ENCODE results near the gene PKNOX2.

PKNOX2 gene

DNA sequence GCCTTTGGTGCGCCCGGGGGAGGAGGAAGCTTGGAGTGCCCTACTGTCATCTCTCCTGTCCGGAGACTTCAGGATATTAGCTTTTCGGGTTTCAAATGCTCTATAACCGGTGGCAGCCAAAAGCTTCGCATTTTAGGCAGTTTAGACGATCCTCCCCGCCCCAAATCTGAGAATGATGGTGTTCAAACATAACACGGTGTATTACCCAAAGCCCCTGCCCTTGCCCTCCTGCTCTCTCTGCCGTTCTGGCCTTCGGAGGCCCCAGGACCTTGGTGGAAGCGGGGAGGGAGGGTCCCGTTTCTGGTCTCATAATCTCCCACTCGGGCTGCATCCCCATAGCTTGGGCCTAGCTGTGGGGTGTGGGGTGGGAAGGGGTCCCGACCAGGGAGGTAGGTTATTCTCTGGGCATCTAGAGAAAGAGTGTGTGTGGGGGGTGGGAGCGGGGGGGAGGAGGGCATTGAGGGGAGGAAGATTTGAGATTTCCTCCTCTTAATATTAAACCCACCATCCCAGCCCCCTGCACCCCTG, 2.3 kb downstream of the PKNOX2 start:
- peaks cover 64% of the 10 kb centered on the region for H3K4me1 ChIP-seq (ENCODE audit: control insufficient read depth, insufficient read depth, low read length)
- H3K36me3 ChIP-seq (ENCODE audit: control insufficient read depth, insufficient read depth, low read length): no peaks in the 10 kb centered on the region
- H3K9me3 ChIP-seq (ENCODE audit: control insufficient read depth, insufficient read depth, low read length): no peaks in the 10 kb centered on the region
- peak overlapping the region; percentile 76 for H3K4me3 ChIP-seq (ENCODE audit: low read depth, low read length)
- no peak overlapping the region for H3K9ac ChIP-seq (ENCODE audit: low read depth, low read length)
- peaks cover 63% of the 10 kb centered on the region for H3K27me3 ChIP-seq (ENCODE audit: control insufficient read depth, insufficient read depth, low read length)
- H3K27ac ChIP-seq (ENCODE audit: low read depth, low read length): no peak overlapping the region

DNA sequence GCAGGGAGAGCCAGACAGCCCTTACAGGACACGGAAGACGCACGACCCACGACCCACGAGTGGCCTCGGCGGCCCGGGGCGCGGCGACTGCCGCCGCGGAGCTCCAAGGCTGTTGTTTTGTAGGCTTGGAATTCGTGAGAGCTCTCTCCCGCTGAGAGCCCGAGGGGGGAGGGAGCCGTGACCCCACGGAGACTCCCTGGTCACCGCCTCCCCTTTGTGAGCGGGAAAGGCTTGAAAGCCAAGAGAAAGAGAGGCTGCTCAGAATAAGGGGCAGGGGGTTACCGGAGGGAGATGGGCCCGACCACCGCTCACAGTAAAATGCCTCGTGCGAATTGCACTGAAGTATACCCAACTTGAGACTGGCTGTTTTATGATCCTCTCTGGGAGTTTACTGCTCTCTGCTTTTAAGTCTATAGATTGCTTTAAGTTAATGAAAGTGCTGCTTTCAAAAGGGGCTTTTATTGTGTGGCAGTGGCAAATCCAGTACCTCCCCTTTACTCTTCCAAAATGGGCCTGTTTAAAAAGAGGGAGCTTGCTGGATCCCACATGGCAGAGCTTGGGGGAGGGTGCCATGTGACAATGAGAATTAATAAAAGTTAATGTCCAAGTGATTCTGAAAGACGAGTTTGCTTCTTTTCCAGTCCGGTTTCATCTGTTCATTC, 2.9 kb downstream of the PKNOX2 start:
- Histone ChIP-seq H3K9ac (ENCODE audit: low read depth, low read length) (no peak overlapping the region), H3K27me3 (ENCODE audit: control insufficient read depth, insufficient read depth, low read length) (peaks cover 68% of the 10 kb centered on the region), H3K27ac (ENCODE audit: low read depth, low read length) (no peak overlapping the region), H3K9me3 (ENCODE audit: control insufficient read depth, insufficient read depth, low read length) (no peaks in the 10 kb centered on the region), H3K4me3 (ENCODE audit: low read depth, low read length) (peak overlapping the region; percentile 76), H3K36me3 (ENCODE audit: control insufficient read depth, insufficient read depth, low read length) (no peaks in the 10 kb centered on the region), H3K4me1 (ENCODE audit: control insufficient read depth, insufficient read depth, low read length) (peaks cover 59% of the 10 kb centered on the region)

DNA sequence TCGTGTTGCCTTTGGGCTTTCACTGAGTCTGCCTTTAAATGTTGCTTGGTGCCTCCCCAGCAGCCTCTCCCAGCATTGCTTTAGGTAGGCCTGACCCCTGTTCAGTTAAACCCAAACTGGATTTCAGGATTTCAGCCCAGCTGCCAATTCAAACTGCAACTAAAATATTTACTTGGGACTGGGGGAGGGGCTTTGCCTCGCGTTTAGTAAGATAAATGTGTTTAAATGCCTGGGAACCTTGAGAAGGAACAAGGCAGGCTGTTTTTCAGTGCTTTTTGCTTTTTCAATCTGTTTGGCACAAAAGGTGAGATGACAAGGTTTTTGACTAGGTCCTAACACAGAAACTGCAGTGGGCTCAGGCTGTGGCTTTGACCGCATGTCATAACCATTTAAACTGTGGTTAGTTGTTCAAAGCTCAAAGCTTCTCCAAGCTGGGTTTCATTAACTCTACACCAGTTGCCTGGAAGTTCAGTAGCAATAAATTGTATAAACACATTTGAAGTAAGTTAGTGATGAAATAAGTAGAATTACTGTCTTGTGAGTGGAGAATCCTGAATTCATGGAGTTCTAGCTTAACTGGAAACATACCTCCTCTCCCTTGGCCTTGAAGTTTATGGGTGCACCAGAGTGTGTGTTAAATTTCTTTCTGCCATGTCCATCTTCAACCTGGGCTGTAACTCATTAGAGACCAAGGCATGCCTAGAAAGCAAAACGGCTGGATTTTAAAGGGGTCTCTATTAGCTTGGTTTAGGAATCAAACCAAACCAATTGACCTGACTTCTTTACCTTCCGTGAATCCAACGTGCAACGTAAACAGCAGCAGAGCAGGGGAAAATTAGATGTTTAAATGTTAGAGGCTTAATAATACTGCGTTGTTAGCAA, 3.6 kb downstream of the PKNOX2 start:
- peaks cover 74% of the 10 kb centered on the region for H3K27me3 ChIP-seq (ENCODE audit: control insufficient read depth, insufficient read depth, low read length)
- no peaks in the 10 kb centered on the region for H3K9me3 ChIP-seq (ENCODE audit: control insufficient read depth, insufficient read depth, low read length)
- H3K4me3 ChIP-seq (ENCODE audit: low read depth, low read length): peak overlapping the region; percentile 76; the same call in 1 of the 2 replicates
- H3K4me1 ChIP-seq (ENCODE audit: control insufficient read depth, insufficient read depth, low read length): peaks cover 52% of the 10 kb centered on the region
- no peak overlapping the region for H3K9ac ChIP-seq (ENCODE audit: low read depth, low read length)
- H3K36me3 ChIP-seq (ENCODE audit: control insufficient read depth, insufficient read depth, low read length): no peaks in the 10 kb centered on the region
- H3K27ac ChIP-seq (ENCODE audit: low read depth, low read length): peak overlapping the region; percentile 14

DNA sequence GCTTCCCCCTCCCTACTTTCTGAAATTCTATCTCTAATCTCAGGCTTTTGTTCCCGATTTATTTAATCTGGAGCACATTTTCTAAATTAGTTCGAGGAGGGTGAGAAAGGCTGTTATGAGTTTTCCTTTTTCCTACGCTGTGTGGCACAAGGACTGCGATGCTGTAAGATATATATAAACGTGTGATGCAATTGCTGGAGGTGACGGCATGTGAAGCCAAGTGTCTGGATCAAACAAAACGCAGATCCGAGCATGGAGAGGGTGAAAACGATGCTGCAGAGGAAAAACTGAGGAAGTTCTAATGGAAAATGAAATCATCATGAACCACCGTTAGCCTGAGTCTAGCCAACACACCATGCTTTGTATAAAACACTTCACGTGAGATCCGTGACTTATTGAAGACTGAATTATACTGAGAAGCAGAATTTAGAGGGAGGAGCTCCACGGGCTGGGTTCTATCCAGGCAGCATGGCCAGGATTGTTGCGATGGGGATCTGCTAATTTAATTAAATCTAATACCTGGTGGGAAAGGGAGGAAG, 4.4 kb downstream of the PKNOX2 start:
- Histone ChIP-seq H3K9ac (ENCODE audit: low read depth, low read length) (no peak overlapping the region), H3K36me3 (ENCODE audit: control insufficient read depth, insufficient read depth, low read length) (no peaks in the 10 kb centered on the region), H3K27ac (ENCODE audit: low read depth, low read length) (no peak overlapping the region), H3K4me1 (ENCODE audit: control insufficient read depth, insufficient read depth, low read length) (peaks cover 44% of the 10 kb centered on the region), H3K4me3 (ENCODE audit: low read depth, low read length) (no peak overlapping the region), H3K9me3 (ENCODE audit: control insufficient read depth, insufficient read depth, low read length) (no peaks in the 10 kb centered on the region), H3K27me3 (ENCODE audit: control insufficient read depth, insufficient read depth, low read length) (peaks cover 81% of the 10 kb centered on the region)

DNA sequence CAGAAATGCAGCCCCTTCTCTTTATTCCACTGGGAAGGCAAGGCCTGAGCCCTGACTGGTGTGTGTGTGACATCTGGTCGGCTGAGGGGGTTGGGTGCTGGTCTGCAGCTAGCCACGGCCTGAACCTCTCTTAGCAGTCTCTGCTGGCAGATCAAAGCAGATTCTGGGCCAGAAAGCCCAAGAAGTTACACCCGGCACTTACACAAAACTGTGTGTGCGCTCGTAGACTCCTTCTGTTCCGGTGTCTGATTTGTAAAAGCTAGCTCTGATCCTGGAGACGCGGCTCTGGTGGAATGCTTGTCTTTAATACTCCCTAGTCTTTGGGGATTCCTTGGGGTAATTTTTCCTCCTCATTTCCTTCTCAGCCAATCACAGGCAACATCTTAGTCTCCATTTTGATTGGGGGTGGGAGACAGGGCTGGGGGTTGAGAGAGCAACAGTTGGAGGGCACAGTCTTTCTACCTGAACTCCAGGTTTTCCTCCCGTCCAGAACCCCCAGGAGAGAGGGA, 5.5 kb downstream of the PKNOX2 start:
- peaks cover 81% of the 10 kb centered on the region for H3K27me3 ChIP-seq (ENCODE audit: control insufficient read depth, insufficient read depth, low read length)
- no peak overlapping the region for H3K9ac ChIP-seq (ENCODE audit: low read depth, low read length)
- peak overlapping the region; percentile 73 for H3K27ac ChIP-seq (ENCODE audit: low read depth, low read length)
- no peak overlapping the region for H3K4me3 ChIP-seq (ENCODE audit: low read depth, low read length)
- H3K9me3 ChIP-seq (ENCODE audit: control insufficient read depth, insufficient read depth, low read length): no peaks in the 10 kb centered on the region
- peaks cover 42% of the 10 kb centered on the region for H3K4me1 ChIP-seq (ENCODE audit: control insufficient read depth, insufficient read depth, low read length)
- H3K36me3 ChIP-seq (ENCODE audit: control insufficient read depth, insufficient read depth, low read length): no peaks in the 10 kb centered on the region

DNA sequence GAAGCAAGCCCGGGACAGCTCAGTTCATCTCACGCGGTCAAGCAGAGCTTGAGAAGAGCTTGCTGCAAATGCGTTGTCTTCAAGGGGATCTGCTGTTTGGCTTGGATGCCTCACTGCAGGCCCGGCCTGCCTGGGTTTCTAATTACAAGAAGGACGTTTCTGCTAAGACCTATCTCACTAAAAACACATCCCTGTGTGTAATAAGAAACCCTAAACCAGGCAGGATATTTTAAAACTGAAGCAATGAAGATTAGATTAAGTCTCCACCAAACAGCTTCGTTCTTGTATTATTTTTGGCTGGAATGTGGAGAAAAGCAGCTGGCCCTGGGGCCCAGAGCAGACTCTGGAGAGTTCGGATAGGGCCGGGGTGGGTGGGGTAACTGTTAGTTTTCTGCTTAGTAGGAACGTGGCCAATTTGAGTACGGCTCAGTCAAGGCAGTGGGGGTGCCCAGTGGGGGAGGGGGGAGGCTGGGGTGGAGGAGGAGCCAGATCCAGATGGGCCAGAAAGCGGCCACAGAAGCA, 6.0 kb downstream of the PKNOX2 start:
- no peaks in the 10 kb centered on the region for H3K36me3 ChIP-seq (ENCODE audit: control insufficient read depth, insufficient read depth, low read length)
- H3K4me3 ChIP-seq (ENCODE audit: low read depth, low read length): no peak overlapping the region
- no peaks in the 10 kb centered on the region for H3K9me3 ChIP-seq (ENCODE audit: control insufficient read depth, insufficient read depth, low read length)
- H3K27me3 ChIP-seq (ENCODE audit: control insufficient read depth, insufficient read depth, low read length): peaks cover 76% of the 10 kb centered on the region
- H3K27ac ChIP-seq (ENCODE audit: low read depth, low read length): peak overlapping the region; percentile 73
- H3K4me1 ChIP-seq (ENCODE audit: control insufficient read depth, insufficient read depth, low read length): peaks cover 42% of the 10 kb centered on the region
- no peak overlapping the region for H3K9ac ChIP-seq (ENCODE audit: low read depth, low read length)

DNA sequence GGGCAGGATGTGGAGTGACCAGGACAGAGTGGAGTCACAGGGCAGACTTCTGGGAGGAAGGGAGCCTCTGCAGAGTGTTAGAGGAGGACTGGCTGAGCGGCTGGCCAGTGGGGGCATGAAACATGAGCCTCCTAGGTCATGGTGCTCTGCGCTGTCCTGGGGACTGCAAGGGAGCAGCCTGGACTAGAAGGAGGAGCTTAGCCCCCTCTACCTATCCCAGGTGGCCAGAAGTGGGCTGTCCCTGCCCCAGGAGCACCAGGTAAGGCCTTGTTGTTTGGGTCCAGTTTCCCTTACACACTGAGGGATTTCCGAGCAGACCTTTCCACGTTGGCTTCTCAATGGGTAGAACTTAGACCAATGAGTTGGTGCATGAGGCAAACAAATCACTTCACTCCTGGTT, 7.4 kb downstream of the PKNOX2 start:
- no peaks in the 10 kb centered on the region for H3K9me3 ChIP-seq (ENCODE audit: control insufficient read depth, insufficient read depth, low read length)
- H3K9ac ChIP-seq (ENCODE audit: low read depth, low read length): no peak overlapping the region
- H3K36me3 ChIP-seq (ENCODE audit: control insufficient read depth, insufficient read depth, low read length): no peaks in the 10 kb centered on the region
- peaks cover 64% of the 10 kb centered on the region for H3K27me3 ChIP-seq (ENCODE audit: control insufficient read depth, insufficient read depth, low read length)
- H3K27ac ChIP-seq (ENCODE audit: low read depth, low read length): no peak overlapping the region
- H3K4me1 ChIP-seq (ENCODE audit: control insufficient read depth, insufficient read depth, low read length): peaks cover 43% of the 10 kb centered on the region
- H3K4me3 ChIP-seq (ENCODE audit: low read depth, low read length): no peak overlapping the region

DNA sequence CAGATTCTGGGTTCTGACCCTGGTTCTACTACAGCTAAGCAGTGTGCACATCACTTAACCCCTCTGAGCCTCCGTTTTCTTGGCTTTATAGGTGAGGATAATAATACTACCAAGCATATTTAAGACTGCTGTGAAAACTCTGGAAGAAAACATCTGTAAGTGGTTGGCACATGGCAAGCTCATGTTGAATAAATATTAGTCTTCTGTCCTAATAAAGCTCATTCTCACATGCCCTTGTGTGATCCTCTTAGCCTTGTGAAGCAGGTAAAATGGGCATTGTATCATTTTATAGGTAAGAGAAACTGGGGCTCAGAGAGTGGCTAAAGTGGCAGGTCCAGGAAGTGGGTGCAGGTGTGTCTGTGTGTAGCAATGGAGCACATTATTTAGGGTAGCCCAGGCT, 8.5 kb downstream of the PKNOX2 start:
- Histone ChIP-seq H3K9ac (ENCODE audit: low read depth, low read length) (no peak overlapping the region), H3K36me3 (ENCODE audit: control insufficient read depth, insufficient read depth, low read length) (no peaks in the 10 kb centered on the region), H3K4me3 (ENCODE audit: low read depth, low read length) (no peak overlapping the region), H3K4me1 (ENCODE audit: control insufficient read depth, insufficient read depth, low read length) (peaks cover 40% of the 10 kb centered on the region), H3K27ac (ENCODE audit: low read depth, low read length) (no peak overlapping the region), H3K9me3 (ENCODE audit: control insufficient read depth, insufficient read depth, low read length) (no peaks in the 10 kb centered on the region), H3K27me3 (ENCODE audit: control insufficient read depth, insufficient read depth, low read length) (peaks cover 60% of the 10 kb centered on the region)

DNA sequence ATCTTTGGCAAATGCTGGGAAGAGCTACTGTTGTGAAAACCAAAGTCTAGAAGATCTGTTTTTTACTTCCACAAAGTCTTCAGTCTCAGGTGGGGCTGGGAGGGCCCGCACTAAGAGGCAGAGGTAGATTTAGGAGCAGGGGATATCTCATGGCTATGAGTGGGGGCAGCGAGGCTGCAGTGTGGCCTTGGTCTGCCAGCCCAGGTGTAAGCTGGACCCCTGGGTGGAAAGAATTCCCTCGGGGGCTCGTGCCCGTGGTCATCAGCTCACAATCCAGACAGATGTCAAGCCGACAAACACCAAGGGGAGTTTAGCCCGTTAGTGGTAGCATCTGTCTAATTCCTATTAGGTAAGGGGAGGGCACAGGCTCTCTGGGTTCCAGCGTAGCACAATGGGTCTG, 9.0 kb downstream of the PKNOX2 start:
- no peak overlapping the region for H3K9ac ChIP-seq (ENCODE audit: low read depth, low read length)
- peaks cover 55% of the 10 kb centered on the region for H3K27me3 ChIP-seq (ENCODE audit: control insufficient read depth, insufficient read depth, low read length)
- H3K9me3 ChIP-seq (ENCODE audit: control insufficient read depth, insufficient read depth, low read length): no peaks in the 10 kb centered on the region
- no peak overlapping the region for H3K27ac ChIP-seq (ENCODE audit: low read depth, low read length)
- peaks cover 35% of the 10 kb centered on the region for H3K4me1 ChIP-seq (ENCODE audit: control insufficient read depth, insufficient read depth, low read length)
- H3K4me3 ChIP-seq (ENCODE audit: low read depth, low read length): no peak overlapping the region
- no peaks in the 10 kb centered on the region for H3K36me3 ChIP-seq (ENCODE audit: control insufficient read depth, insufficient read depth, low read length)

DNA sequence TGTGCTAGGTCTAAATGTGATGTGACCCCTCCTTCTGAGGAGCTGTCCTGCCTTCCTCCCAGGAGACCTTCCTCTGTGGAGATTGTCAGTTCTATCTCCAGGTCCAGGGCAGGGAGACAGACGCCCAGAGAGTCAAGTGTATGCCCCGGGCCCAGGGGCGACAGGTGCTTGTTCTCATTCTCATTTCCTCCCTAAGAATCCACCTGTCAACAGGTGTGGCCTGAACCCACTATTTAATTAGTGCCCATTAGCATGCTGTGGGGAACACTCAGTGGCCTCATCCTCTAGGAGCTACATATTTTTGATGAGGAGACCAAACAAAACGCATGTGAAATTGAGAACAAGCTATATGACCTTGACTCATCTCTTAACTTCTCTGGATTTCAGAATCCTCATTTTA, 9.5 kb downstream of the PKNOX2 start:
- no peak overlapping the region for H3K9ac ChIP-seq (ENCODE audit: low read depth, low read length)
- peaks cover 31% of the 10 kb centered on the region for H3K4me1 ChIP-seq (ENCODE audit: control insufficient read depth, insufficient read depth, low read length)
- H3K27ac ChIP-seq (ENCODE audit: low read depth, low read length): no peak overlapping the region
- no peaks in the 10 kb centered on the region for H3K36me3 ChIP-seq (ENCODE audit: control insufficient read depth, insufficient read depth, low read length)
- peaks cover 50% of the 10 kb centered on the region for H3K27me3 ChIP-seq (ENCODE audit: control insufficient read depth, insufficient read depth, low read length)
- no peak overlapping the region for H3K4me3 ChIP-seq (ENCODE audit: low read depth, low read length)
- H3K9me3 ChIP-seq (ENCODE audit: control insufficient read depth, insufficient read depth, low read length): no peaks in the 10 kb centered on the region

Data from HUES48 (cell line).